GM18951 (cell line): ENCODE data around the gene PPFIA2.

ENCODE experiments used
- POLR2A ChIP-seq: IDR thresholded peaks from 4 replicates; pipeline ENCODE4 v1.6.1; 2011; ENCODE audit warnings: mild to moderate bottlenecking; ENCODE audit not compliant: insufficient read length, insufficient read depth; ENCODE audit errors: extremely low read depth
- in situ Hi-C: fragments of 300-500 bp; cut with MboI; formaldehyde crosslinking; loops from one replicate; pipeline ENCODE4 v1.12.0; 2022; ENCODE audit warnings: low sequenced_read_pairs, mixed read lengths, inconsistent platforms; ENCODE audit not compliant: unreplicated experiment

The PPFIA2 gene

GRCh38 chr12:81325086-81325485 lies 434.1 kb downstream of the PPFIA2 start:
- in situ Hi-C loops = no loop called here

GRCh38 chr12:81314903-81315531 lies 444.1 kb downstream of the PPFIA2 start:
- no peak for TF ChIP-seq POLR2A
- in situ Hi-C loops = no loop called here

More at GRCh38 chr12:81325086-81325485, 434.1 kb downstream of the PPFIA2 start:
- no peak for TF ChIP-seq POLR2A

GRCh38 chr12:81303935-81304334 lies 455.2 kb downstream of the PPFIA2 start:
- TF ChIP-seq POLR2A = no peak

GRCh38 chr12:81300454-81300853 lies 458.7 kb downstream of the PPFIA2 start:
- no peak for TF ChIP-seq POLR2A
- in situ Hi-C loops = no loop called here

More at GRCh38 chr12:81303935-81304334, 455.2 kb downstream of the PPFIA2 start:
- in situ Hi-C loops = no loop called here

GRCh38 chr12:81297601-81298000 lies 461.5 kb downstream of the PPFIA2 start:
- TF ChIP-seq POLR2A = no peak
- in situ Hi-C loops = no loop called here

GRCh38 chr12:81296556-81297305 lies 462.4 kb downstream of the PPFIA2 start:
- no peak for TF ChIP-seq POLR2A
- in situ Hi-C loops = no loop called here

- in situ Hi-C loops = no loop called here
- no peak for TF ChIP-seq POLR2A
These were observed 463.9 kb downstream of the PPFIA2 start for GRCh38 chr12:81295251-81295650.

- in situ Hi-C loops = no loop called here
- TF ChIP-seq POLR2A = no peak
These were observed 464.6 kb downstream of the PPFIA2 start for GRCh38 chr12:81294325-81295190.

- in situ Hi-C loops = no loop called here
- no peak for TF ChIP-seq POLR2A
These were observed 470.5 kb downstream of the PPFIA2 start for GRCh38 chr12:81288651-81289050.

- TF ChIP-seq POLR2A = no peak
- in situ Hi-C loops = no loop called here
These were observed 475.0 kb downstream of the PPFIA2 start for GRCh38 chr12:81284137-81284536.

- no peak for TF ChIP-seq POLR2A
- in situ Hi-C loops = no loop called here
These were observed 484.3 kb downstream of the PPFIA2 start for GRCh38 chr12:81274637-81275529.

GRCh38 chr12:81270385-81270784 lies 488.8 kb downstream of the PPFIA2 start:
- in situ Hi-C loops = no loop called here
- no peak for TF ChIP-seq POLR2A
